GM21526 (cell line): ENCODE measurements around the gene LPCAT3.
A peak's percentile ranks its signal among the peaks of the same experiment; 100 is the strongest.
"Not testable (repeated sequence)": the region's sequence is repeated elsewhere in the genome, so short reads cannot be mapped to it uniquely, and the experiment has no call there.

Experiments used
- ATAC-seq: cut with Tn5 transposase; IDR thresholded peaks from one replicate; pipeline ENCODE4 v1.9.1; 2021; ENCODE audit warnings: moderate library complexity; ENCODE audit not compliant: unreplicated experiment, low FRiP score

LPCAT3 gene

DNA sequence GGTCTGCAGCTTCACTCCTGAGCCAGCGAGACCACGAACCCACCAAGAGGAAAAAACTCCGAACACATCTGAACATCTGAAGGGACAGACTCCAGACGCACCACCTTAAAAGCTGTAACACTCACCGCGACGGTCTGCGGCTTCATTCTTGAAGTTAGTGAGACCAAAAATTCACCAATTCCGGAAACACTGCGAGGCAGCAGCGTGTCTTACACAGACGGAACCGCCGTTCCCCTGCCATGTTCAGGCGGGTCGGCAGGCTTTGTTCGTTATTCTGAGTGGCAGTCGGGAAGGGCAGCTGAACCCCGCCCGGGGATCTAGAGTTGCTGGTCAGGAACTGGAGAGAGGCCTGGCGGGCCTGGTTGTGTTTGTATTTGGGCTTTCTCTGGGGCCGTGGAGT lies 20.3 kb upstream of the LPCAT3 start:
- no peak for ATAC-seq

DNA sequence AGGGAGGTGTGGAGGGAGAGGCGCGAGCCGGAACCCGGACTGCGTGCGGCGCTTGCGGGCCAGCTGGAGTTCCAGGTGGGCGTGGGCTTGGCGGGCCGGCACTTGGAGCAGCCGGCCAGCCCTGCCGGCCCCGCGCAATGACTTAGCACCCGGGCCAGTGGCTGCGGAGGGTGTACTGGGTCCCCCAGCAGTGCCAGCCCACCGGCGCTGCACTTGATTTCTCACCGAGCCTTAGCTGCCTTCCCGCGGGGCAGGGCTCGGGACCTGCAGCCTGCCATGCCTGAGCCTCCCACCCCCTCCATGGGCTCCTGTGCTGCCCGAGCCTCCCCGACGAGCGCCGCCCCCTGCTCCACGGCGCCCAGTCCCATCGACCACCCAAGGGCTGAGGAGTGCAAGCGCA lies 19.1 kb upstream of the LPCAT3 start:
- ATAC-seq, result not testable (repeated sequence)

DNA sequence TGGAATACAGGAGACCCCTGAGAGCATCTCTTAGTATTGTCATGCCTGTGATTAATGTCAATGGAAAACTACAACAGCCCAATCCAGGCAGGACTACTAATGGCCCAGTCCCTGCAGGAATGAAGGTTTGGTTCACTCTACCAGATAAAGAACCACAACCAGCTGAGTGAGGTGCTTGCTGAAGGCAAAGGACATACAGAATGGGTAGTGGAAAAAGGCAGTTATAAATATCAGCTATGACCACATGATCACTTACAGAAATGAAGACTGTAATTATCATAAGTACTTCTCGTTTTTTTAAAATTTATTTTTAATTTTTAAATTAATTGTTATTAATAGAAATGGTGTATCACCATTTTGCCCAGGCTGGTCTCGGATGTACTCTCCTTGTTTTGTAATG lies 17.2 kb upstream of the LPCAT3 start:
- no peak for ATAC-seq

DNA sequence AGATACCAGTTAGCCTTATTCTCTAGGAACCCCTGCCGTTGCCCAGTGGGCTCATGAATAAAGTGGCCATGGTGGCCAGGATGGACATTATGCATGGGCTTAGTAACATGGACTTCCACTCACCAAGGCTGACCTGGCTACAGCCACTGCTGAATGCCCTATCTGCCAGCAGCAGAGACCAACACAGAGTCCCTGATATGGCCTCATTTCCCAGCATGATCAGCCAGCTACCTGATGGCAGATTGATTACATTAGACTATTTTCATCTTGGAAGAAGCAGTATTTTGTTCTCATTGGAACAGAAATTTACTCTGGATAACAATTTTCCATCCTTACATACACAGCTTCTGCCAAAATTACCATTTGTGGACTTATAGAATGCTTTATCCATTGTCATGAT lies 16.2 kb upstream of the LPCAT3 start:
- ATAC-seq, result no peak

DNA sequence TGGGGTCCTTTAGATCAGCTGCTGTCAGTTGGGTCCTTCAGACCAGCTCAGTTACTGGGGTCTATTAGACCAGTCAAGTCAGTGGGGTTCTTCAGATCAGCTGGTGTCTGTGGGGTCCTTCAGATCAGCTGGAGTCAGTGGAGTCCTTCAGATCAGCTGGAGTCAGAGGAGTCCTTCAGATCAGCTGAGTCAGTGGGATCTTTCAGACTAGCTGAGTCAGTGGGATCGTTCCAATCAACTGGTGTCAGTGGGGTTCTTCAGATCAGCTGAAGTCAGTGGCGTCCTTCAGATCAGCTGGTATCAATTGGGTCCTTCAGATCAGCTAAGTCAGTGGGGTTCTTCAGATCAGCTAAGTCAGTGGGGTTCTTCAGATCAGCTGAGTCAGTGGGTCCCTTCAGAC lies 14.7 kb upstream of the LPCAT3 start:
- no peak for ATAC-seq

DNA sequence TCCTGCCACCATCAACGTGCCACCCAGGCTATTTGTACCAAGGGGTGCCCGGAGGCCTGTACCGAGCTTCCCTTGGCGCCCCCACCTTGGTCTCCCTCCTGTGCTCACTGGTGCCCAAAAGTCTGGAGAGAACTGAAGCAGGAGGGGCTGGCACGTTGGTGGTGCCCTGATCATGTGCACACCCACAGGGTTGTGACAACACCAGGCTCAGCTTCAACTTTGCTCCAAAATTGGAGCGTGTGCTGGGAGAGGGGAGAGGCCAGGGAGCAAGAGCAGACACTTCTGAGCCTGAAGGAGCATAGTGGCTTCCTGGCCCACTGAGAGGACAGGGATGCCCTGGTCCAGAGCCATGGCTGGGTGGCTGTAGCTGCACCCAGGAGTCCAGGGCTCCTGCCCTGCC lies 13.0 kb upstream of the LPCAT3 start:
- no peak for ATAC-seq

DNA sequence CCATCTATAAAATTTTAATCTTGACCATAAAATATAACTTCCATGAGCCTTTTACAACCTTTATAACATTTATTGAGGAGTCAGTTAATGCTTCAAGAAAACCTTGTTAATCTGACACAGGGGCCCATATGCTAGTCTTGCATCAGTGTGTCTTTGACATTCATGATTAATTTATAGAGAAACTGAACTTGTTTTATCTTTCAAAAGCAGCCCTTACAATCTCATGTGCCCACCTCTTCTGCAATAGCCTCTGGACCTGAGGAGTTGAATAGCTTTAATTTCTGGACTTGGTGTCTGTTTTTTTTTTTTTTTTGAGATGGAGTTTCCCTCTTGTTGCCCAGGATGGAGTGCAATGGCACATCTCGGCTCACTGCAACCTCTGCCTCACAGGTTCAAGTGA lies 8.6 kb upstream of the LPCAT3 start:
- no peak for ATAC-seq

DNA sequence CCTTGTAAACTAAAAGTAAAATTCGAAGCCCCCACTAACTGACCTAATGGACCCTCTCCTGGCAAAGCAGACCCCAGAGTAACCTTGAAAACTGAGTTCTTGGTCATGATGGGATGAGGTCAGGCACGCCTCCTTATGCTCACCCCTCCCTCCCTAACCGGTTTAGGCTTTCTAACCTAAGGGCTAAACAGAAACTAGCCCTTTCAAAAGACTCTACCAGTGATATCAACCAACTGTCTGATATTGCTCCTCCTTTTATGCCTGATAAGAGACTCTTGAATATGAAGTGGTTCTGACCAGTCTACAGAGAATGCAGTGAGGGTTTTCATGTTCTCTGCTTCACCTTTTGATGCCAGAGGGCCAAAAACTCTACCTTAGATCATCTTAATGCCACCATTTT lies 4.8 kb upstream of the LPCAT3 start:
- ATAC-seq, result no peak

DNA sequence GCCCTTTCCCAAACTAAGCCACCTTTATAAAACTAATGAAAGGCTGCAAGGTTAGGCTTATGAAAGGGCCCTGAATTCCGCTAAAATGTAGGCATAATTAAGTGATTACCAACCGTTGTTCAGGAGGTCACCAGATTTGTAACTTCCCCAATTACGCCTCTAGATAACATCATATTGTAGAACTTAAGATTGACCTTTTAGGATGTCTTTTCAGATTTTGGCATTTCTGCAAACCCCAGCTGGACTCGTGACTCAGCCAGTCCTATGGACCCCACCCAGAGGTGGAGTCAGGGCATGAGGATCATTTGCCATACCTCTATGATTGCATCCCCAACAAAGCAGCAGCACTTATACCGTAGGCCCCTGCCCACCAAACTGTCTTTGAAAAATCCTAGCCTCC lies 3.7 kb upstream of the LPCAT3 start:
- no peak for ATAC-seq

DNA sequence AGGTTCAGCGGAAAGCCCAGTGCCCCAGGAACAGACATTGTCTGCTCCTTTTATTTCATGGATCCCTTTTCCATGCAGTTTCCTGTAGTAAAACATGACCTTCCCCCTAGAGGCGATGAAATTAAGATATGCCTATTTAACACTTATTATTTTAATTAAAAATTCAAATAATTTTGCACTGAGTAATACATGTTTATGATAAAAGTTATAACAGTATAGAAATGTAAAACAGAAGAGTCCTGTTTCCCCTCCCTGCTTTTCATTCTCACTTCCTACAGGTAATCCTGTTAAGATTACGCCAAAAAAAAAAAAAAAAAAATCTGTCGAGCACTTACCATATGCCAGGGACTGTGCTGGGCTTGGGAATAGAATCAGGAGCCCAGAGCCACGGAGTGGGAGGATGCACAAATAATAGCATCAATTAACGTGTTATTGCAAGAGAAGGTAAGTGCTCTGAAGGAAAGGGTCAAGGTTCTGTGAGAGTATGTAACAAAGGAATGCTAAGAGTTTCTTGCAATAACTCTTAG lies 830 bp upstream of the LPCAT3 start:
- no peak for ATAC-seq

DNA sequence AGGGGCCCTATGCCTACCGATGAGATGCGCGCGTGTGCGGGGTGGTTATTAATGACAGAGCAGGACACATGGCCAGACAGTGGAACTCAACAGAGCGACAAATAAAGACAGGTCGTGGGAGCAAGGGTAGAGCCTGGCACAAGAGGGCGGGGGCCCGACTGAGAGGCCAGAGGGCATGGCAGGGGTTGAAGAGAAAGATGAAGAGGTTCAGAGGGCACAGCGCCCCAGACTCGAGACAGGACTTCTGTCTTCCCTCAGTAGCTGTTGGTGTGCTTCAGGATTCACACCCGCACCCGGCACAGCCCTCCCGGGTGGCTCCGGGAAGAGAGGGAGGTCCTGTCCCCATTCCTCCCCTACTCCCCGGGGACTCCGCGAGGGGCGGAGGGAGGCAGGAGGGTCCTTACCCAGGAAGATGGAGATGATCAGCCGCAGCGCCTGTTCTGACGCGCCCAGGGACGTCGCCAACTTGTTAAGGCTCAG lies 366 bp downstream of the LPCAT3 start:
- peak; percentile 22 for ATAC-seq

DNA sequence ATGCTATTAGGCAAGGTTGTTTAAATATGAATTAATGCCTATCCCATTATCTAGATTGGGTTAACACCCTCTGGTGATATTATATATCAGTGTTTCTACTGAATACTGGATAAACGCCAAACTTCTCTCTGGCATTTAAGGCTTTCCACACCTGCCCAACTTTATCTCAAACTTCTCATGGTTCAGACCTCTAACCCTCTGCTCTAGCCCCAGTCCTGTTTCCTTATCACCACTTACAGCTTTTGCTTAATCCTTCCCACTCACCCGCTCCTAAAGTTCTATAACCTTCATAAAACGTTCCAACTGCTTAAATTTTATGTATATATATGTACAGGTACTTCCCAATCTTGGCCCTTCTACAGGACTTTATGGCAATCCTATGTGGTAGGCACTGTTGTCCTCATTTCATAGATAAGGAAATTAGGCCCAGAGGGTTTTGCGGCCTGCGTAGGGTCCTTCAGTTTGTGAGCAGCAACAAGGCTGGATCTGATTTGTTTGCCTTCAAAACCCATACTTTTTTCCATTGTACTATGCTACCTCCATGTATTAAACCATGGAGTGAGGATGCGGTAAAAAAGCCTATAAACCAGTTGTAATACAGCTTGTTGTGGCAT lies 1.2 kb downstream of the LPCAT3 start:
- ATAC-seq, result no peak

DNA sequence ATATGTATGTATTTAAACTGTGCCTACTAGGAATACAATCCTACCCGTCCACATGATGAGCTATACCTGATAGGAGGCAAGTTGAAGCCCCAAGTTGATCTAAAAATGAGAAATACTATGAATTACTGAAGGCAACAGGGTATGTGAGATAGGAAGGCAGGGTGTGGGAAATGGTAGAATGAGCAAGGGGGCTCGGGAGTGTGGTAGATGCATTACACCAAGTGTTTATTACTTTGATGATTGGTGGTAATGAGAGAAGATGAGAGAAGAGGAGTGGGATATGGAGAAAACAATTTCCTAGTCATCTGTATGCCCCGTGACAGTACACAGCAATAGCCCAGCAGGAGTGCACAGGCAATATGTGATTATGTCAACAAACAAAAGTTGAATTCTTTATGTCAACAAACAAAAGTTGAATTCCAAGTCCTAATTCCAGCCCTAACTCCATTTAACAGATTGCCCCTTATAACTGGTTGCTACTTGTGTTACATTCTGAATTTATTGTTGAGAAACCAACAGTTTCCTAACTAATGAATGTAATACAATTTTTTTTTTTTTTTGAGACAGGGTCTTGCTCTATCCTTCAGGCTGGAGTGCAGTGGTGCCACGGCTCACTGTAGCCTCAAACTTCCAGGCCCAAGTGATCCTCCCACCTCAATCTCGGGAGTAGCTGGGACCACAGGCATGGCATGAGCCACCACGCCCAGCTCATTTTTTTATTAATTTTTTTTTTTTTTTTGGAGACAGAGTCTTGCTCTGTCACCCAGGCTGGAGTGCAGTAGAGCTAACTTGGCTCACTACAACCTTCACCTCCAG lies 2.5 kb downstream of the LPCAT3 start:
- ATAC-seq, result no peak

DNA sequence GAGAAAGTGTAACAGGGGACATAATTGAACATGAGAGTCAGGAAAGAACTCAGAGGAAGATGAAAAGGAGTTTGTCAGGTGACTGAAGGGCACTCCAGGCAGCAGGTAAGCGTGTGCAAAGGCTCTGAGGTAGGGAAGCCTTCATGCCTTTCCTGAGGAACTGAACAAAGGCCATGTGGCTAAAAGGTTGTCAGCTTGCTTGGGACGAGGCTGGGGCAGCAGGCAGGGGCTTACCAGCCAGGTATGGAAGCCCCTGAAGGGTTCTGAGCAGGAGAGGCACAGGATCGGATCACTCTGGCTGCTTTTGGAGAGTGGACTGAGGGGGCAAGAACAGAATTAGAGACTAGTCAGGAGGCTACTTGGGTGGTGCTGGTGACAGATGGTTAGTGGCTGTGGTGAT lies 5.2 kb downstream of the LPCAT3 start:
- no peak for ATAC-seq

DNA sequence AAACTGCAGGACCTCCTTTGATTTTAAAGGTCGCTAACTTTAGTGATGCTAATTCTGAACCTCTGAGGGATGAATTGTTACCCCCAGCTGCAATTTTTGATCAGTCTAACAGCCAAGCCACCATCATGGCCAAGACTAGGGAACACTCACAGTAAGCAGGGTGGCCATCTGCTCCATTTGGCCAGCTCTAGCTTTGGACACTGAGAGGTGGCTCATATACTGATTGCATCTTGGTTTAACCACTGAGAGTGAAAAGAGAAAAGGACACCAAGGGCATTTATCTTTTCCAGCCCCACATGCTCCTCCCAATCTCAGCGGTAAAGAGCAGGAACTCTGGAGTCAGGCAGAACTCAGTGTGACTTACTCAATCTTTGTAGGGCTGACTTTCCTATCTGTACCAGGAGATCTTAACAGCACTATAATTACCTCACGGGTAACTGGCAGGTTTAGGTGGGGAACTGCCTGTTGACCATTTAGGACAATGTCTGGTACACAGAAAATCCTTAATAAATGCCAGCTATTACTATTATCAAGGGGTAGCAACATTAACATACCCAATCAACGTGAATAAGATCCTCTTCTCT lies 6.2 kb downstream of the LPCAT3 start:
- no peak for ATAC-seq

DNA sequence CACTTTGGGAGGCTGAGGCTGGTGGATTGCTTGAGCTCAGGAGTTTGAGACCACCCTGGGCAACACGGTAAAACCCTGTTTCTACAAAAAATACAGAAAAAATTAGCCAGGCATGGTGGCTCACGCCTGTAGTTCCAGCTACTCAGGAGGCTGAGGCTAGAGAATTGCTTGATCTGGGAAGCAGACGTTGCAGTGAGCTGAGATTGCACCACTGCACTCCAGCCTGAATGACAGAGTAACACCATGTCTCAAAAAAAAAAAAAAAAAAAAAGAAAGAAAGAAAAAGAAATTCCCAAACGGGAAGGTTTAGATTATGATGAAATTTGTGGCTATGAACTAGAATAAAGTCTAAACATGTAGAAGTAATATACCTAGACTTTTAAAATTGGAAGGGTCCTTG lies 6.9 kb downstream of the LPCAT3 start:
- not testable (repeated sequence) for ATAC-seq

DNA sequence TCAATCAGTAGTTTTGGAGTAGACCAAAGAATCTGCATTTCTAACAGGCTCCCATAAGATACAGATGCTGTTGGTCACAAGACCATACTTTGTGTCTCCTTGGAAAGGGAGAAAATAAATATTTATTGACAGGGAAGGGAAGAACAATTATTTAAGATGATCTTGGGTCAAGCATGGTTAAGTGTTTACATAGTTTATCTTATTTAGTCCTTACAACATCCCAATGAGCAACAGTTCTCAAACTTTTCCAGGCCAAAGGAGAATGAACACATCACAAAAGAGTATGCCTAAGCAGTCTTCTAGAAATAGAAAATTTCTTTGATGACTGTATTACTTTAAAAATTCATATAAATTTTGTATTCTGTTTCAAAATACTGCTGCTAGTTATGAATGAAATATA lies 8.8 kb downstream of the LPCAT3 start:
- no peak for ATAC-seq

DNA sequence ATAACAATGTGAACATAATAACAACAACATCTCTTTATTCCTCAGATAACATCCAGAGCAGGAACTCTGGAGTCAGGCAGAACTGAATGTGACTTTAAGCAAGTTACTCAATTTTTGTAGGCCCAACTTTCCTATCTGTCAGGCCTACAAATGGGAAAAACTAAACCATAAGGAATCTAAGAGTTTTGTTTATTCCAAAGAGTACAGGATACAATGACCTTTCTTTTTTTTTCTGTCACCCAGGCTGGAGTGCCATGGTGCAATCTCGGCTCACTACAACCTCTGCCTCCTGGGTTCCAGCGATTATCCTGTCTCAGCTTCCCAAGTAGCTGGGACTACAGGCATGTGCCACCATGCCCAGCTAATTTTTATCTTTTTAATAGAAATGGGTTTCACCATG lies 9.4 kb downstream of the LPCAT3 start:
- no peak for ATAC-seq

DNA sequence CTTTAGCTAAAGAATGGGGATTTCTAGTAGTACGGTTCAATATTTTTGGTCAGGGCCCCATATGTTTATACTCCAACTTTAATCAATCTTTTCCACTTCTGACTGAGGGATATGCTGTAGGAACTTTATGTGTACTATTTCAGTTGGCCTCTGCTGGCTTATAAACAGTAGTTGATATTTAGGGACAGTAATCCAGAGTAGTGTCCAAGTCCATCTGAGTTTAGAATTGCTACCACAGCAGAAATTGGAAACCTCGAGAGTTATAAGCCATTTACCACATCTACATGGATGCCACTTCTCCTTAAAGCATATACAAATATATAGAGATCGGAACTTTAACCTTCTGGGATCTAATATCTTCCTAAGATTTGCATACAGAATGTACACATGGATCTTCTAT lies 11.6 kb downstream of the LPCAT3 start:
- no peak for ATAC-seq

DNA sequence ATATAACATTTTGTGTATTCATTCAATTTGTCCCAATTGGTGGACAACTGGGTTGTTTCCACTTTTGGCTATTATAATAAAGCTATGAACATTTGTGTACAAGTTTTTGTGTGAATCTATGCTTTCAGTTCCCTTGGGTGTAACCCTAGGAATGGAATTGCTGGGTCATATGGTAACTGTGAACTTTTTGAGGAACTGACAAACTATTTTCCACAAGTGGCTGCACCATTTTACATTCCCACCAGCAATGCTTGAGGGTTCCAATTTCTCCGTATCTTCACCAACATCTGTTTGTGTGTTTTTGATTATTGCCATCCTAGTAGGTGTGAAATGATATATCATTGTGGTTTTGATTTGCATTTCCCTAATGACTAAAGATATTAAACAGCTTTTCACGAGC lies 13.0 kb downstream of the LPCAT3 start:
- ATAC-seq, result no peak

DNA sequence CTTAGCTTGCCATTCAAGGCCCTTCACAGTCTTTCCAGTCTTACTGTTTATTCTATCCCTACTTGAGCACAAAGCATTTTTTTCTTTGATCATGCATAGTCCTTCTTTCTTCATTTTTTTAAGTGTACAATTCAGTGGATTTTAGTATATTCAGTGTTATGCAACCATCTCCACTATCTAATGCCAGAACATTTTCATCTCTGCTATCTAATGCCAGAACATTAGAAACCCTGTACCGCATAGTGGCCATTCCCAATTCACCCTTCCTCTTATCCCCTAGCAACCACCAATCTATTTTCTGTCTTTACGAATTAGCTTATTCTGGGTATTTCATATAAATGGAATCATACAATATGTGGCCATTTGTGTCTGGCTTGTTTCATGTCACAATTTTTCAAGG lies 13.4 kb downstream of the LPCAT3 start:
- ATAC-seq, result no peak
